Suprapubic skin (tissue), 3 donors: ENCODE results near the gene POLA2.

Experiments used
- CTCF ChIP-seq, 2 donors: fragments of 200-600 bp in 1 of 2; fragments of 450-650 bp in 1 of 2; sonication (generic) in 1 of 2; IDR thresholded peaks; one replicate each; pipeline ENCODE4 v1.5.1; 2016 to 2019; ENCODE audit warnings: antibody characterized with exemption in 2 of 2, mild to moderate bottlenecking in 1 of 2, moderate library complexity in 1 of 2
- EP300 ChIP-seq: sonication (generic); formaldehyde crosslinking; IDR thresholded peaks from one replicate; pipeline ENCODE4 v1.6.1; 2017; ENCODE audit warnings: antibody characterized with exemption
- POLR2A ChIP-seq, 2 donors: fragments of 450-650 bp; IDR thresholded peaks; one replicate each; pipeline ENCODE4 v1.6.1; 2017; ENCODE audit warnings: antibody characterized with exemption in 2 of 2, mild to moderate bottlenecking in 2 of 2, moderate library complexity in 2 of 2

- no peak for TF ChIP-seq POLR2A (IDR thresholded peaks at IDR 0.05)
- TF ChIP-seq CTCF (IDR thresholded peaks at IDR 0.05): no peak
- TF ChIP-seq EP300: no peak
Measured at GRCh38 chr11:65241134-65241533, 20.6 kb upstream of the POLA2 start.
